ENCODE data around the gene TRAPPC14.
A peak's percentile ranks its signal among the peaks of the same experiment; 100 is the strongest.

DNA sequence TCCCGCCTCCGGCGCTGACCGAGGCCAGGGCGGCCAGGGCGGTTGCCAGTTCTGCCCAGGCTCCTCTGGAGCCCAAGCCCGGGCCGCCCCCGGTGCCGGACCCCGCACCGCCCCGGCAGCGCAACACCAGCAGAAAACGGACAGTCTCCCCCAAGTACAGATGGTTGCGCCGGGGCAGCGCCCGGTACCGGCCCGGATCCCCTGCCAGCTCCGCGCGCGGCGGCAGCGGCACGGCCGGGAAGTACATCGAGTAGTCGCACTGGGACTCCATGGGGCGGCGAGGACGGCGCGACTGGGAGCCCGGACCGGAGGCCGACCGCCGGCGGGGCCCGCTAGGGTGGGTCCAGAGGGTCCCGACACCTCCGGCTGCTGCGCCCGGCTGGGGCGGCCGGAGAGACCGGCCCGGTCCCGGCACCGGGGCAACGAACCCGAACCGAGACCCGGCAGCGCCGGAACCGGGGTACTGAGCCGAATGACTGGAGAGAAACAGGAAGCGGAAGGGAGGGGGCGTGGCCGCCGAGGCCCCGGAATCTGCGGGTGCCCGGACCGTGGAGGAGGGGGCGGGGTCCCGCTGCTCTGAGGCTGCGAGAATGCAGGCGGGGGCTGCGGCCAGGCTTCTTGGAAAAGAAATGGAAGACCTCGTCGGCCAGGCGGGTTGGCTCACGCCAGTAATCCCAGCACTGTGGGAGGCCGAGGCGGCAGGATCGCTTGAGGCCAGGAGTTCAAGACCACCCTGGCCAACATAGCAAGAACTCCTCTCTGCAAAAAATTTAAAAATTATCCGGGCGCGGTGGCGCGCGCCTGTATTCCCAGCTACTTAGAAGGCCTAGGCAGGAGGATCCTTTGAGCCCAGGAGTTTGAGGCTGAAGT is at the start of gene TRAPPC14:
- TF ChIP-seq SPI1 (IDR thresholded peaks at IDR 0.05; ENCODE audit: borderline replicate concordance, insufficient read depth, low read depth, low read length) (peak; percentile 73), SMC3 (IDR thresholded peaks at IDR 0.05; ENCODE audit: borderline replicate concordance, low read length) (no peak), FOS (IDR thresholded peaks at IDR 0.05; ENCODE audit: borderline replicate concordance, extremely low read depth, insufficient read length) (no peak), TAF1 (IDR thresholded peaks at IDR 0.05; ENCODE audit: borderline replicate concordance, low read depth, low read length) (peak; percentile 66; the same call in 1 of the 2 replicates), SIN3A (IDR thresholded peaks at IDR 0.05; ENCODE audit: low read depth, low read length) (no peak), CHD2 (IDR thresholded peaks at IDR 0.05; ENCODE audit: borderline replicate concordance, low read depth, low read length) (peak; percentile 56; the same call in 1 of the 2 replicates), NFIC (IDR thresholded peaks at IDR 0.05; ENCODE audit: low read depth, low read length) (no peak), CHD1 (IDR thresholded peaks at IDR 0.05; ENCODE audit: low read depth, low read length) (no peak), MXI1 (IDR thresholded peaks at IDR 0.05; ENCODE audit: low read depth, low read length) (no peak), POLR2AphosphoS5 (IDR thresholded peaks at IDR 0.05; ENCODE audit: low read length) (peak; percentile 63; the same call in 1 of the 2 replicates)
- TF ChIP-seq, protein P1, sequence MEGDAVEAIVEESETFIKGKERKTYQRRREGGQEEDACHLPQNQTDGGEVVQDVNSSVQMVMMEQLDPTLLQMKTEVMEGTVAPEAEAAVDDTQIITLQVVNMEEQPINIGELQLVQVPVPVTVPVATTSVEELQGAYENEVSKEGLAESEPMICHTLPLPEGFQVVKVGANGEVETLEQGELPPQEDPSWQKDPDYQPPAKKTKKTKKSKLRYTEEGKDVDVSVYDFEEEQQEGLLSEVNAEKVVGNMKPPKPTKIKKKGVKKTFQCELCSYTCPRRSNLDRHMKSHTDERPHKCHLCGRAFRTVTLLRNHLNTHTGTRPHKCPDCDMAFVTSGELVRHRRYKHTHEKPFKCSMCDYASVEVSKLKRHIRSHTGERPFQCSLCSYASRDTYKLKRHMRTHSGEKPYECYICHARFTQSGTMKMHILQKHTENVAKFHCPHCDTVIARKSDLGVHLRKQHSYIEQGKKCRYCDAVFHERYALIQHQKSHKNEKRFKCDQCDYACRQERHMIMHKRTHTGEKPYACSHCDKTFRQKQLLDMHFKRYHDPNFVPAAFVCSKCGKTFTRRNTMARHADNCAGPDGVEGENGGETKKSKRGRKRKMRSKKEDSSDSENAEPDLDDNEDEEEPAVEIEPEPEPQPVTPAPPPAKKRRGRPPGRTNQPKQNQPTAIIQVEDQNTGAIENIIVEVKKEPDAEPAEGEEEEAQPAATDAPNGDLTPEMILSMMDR (IDR thresholded peaks at IDR 0.05 in 2 of 3, conservative IDR thresholded peaks at IDR 0.05 in 1 of 3; ENCODE audit: control insufficient read depth in 2 of 3, extremely low read depth in 1 of 3, insufficient read depth in 1 of 3, low read depth in 3 of 3, low read length in 3 of 3) = no peak

Measured in GM12878 (cell line).